NK-92 treated with Interleukin-12 subunit alpha and Interleukin-12 subunit beta, amount 100 ng/mL, for 24 hours (cell line): ENCODE data around the gene CAV2.
"Not testable (repeated sequence)": the region's sequence is repeated elsewhere in the genome, so short reads cannot be mapped to it uniquely, and the experiment has no call there.

ENCODE experiments used
- DNase-seq: peaks from one replicate; lab custom pipeline; 2025; lab: John Stamatoyannopoulos, UW

Gene CAV2

GRCh38 chr7:116499168-116500077 is at the start of gene CAV2:
Gene CAV2, plus strand, starts transcription at chr7:116499738. Its CDS starts 44 bp downstream, at chr7:116499782.
- DNase-seq, result no peak

- DNase-seq, result no peak
Observed at GRCh38 chr7:116449950-116450349, 49.6 kb upstream of the CAV2 start.

GRCh38 chr7:116451957-116452729 is 47.4 kb upstream of the CAV2 start:
- no peak for DNase-seq

GRCh38 chr7:116454377-116454776 is 45.2 kb upstream of the CAV2 start:
- no peak for DNase-seq

GRCh38 chr7:116455009-116455408 is 44.5 kb upstream of the CAV2 start:
- no peak for DNase-seq

GRCh38 chr7:116455499-116455898 is 44.0 kb upstream of the CAV2 start:
- DNase-seq, result no peak

GRCh38 chr7:116461500-116461899 is 38.0 kb upstream of the CAV2 start:
- no peak for DNase-seq

GRCh38 chr7:116463956-116464355 is 35.6 kb upstream of the CAV2 start:
- DNase-seq, result no peak

- no peak for DNase-seq
Observed at GRCh38 chr7:116464375-116464774, 35.2 kb upstream of the CAV2 start.

GRCh38 chr7:116465125-116465524 is 34.4 kb upstream of the CAV2 start:
- no peak for DNase-seq

GRCh38 chr7:116468534-116468933 is 31.0 kb upstream of the CAV2 start:
- no peak for DNase-seq

- no peak for DNase-seq
Observed at GRCh38 chr7:116477625-116478024, 21.9 kb upstream of the CAV2 start.

GRCh38 chr7:116478834-116479233 is 20.7 kb upstream of the CAV2 start:
- DNase-seq, result no peak

GRCh38 chr7:116483271-116483942 is 16.1 kb upstream of the CAV2 start:
- DNase-seq, result no peak

GRCh38 chr7:116484389-116484788 is 15.1 kb upstream of the CAV2 start:
- not testable (repeated sequence) for DNase-seq

GRCh38 chr7:116487907-116488521 is 11.5 kb upstream of the CAV2 start:
- no peak for DNase-seq

GRCh38 chr7:116490351-116490750 is 9.2 kb upstream of the CAV2 start:
- no peak for DNase-seq

GRCh38 chr7:116491887-116492653 is 7.5 kb upstream of the CAV2 start:
- DNase-seq, result no peak

GRCh38 chr7:116492654-116493109 is 6.9 kb upstream of the CAV2 start:
- DNase-seq, result no peak

GRCh38 chr7:116493449-116493848 is 6.1 kb upstream of the CAV2 start:
- DNase-seq, result no peak

- DNase-seq, result no peak
Observed at GRCh38 chr7:116494472-116494871, 5.1 kb upstream of the CAV2 start.
